HCT116 (cell line): ENCODE measurements around the gene RABGAP1. TPM values are rescaled to one million over a fixed set of nuclear protein-coding genes. Genes with fewer than 3 reads are reported as not detected.

Source experiments
- ATAC-seq: fragments of 200-7000 bp; cut with Tn5 transposase; 2 replicates; pipeline ENCODE4 v1.9.1; 2020; ENCODE audit warnings: mild to moderate bottlenecking, moderate library complexity
- BruUV-seq: library from RNA; stranded (reverse); fragments of 400-500 nt; replicated peaks from 2 replicates; lab custom pipeline; 2021; lab: Mats Ljungman, UMichigan
- CTCF ChIA-PET: fragments of 300-600 bp; sonication (Branson Sonifier 250); formaldehyde crosslinking; loops from one replicate; lab custom pipeline; 2021; ENCODE audit warnings: antibody characterized with exemption; lab: Charles Lee
- POLR2A ChIA-PET: fragments of 300-600, 350-600 bp; sonication (Branson Sonifier 250); formaldehyde crosslinking; loops from one replicate; lab custom pipeline; 2021; ENCODE audit warnings: antibody characterized with exemption; lab: Charles Lee
- RAD21 ChIA-PET, 2 experiments: fragments of 300-600 bp; sonication (Branson Sonifier 250); formaldehyde crosslinking; loops; one replicate each; lab custom pipeline; 2023; ENCODE audit warnings: low total read pairs in 2 of 2; ENCODE audit not compliant: uncharacterized antibody in 2 of 2, unreplicated experiment in 2 of 2, low non-redundant PET in 1 of 2; lab: Charles Lee
- DNase-seq: peaks from one replicate; pipeline ENCODE4 v3.0.0-alpha.2; 2010; ENCODE audit warnings: low read depth, low spot score
- H2AFZ ChIP-seq: fragments of 200-600 bp; shearing (Covaris generic), sonication (generic); 2 replicates; pipeline ENCODE4 v1.6.1; 2017; ENCODE audit warnings: low read depth, mixed run types, mixed read lengths, antibody characterized with exemption, low read length; ENCODE audit not compliant: poor library complexity, severe bottlenecking
- H3K27ac ChIP-seq: 2 replicates; pipeline ENCODE4 v1.5.1; 2012; ENCODE audit warnings: low read depth, low read length
- H3K27me3 ChIP-seq: fragments of 200-600 bp; sonication (generic); 2 replicates; pipeline ENCODE4 v1.6.1; 2016; ENCODE audit warnings: mixed run types, low read length, mixed read lengths; ENCODE audit not compliant: insufficient read depth
- H3K36me3 ChIP-seq, 2 experiments: fragments of 200-500 bp in 1 of 2; fragments of 200-600 bp in 1 of 2; sonication (Bioruptor generic) in 1 of 2; sonication (generic) in 1 of 2; 2 replicates each; pipeline versions ENCODE4 v1.5.1 to v1.6.1; 2014 to 2016; ENCODE audit warnings: low read length in 2 of 2, inconsistent platforms in 1 of 2, mixed read lengths in 1 of 2, mixed run types in 1 of 2; ENCODE audit not compliant: insufficient read depth in 2 of 2, control insufficient read depth in 1 of 2
- H3K4me1 ChIP-seq, 2 experiments: fragments of 200-600 bp in 1 of 2; sonication (generic) in 1 of 2; 2 replicates each; pipeline versions ENCODE4 v1.5.1 to v1.6.1; 2012 to 2017; ENCODE audit warnings: low read length in 2 of 2, inconsistent platforms in 1 of 2, mild to moderate bottlenecking in 1 of 2, mixed read lengths in 1 of 2, mixed run types in 1 of 2, moderate library complexity in 1 of 2; ENCODE audit not compliant: insufficient read depth in 2 of 2, control insufficient read depth in 1 of 2
- H3K4me2 ChIP-seq: fragments of 200-600 bp; sonication (generic); 2 replicates; pipeline ENCODE4 v1.6.1; 2017; ENCODE audit warnings: mixed run types, low read length, mixed read lengths
- H3K4me3 ChIP-seq, 2 experiments: fragments of 200-600 bp in 1 of 2; sonication (generic) in 1 of 2; replicated peaks in 1 of 2; 2 replicates each; pipeline ENCODE4 v1.5.1; 2011 to 2016; ENCODE audit warnings: low read length in 2 of 2, control low read depth in 1 of 2, low read depth in 1 of 2, mild to moderate bottlenecking in 1 of 2, mixed read lengths in 1 of 2, mixed run types in 1 of 2
- H3K79me2 ChIP-seq: fragments of 200-600 bp; sonication (generic); 2 replicates; pipeline ENCODE4 v1.6.1; 2017; ENCODE audit warnings: mild to moderate bottlenecking, mixed run types, low read length, moderate library complexity, mixed read lengths; ENCODE audit not compliant: insufficient read depth
- H3K9ac ChIP-seq: fragments of 200-600 bp; sonication (generic); 2 replicates; pipeline ENCODE4 v1.6.1; 2016; ENCODE audit warnings: low read length, mixed read lengths
- H3K9me2 ChIP-seq: fragments of 200-600 bp; sonication (generic), shearing (Covaris generic); 2 replicates; pipeline ENCODE4 v1.6.1; 2017; ENCODE audit warnings: mixed run types, mild to moderate bottlenecking, moderate library complexity; ENCODE audit not compliant: insufficient read depth
- H3K9me3 ChIP-seq, 2 experiments: fragments of 200-500 bp in 1 of 2; fragments of 200-600 bp in 1 of 2; sonication (Bioruptor generic) in 1 of 2; sonication (generic) in 1 of 2; 2 replicates each; pipeline ENCODE4 v1.6.1; 2014 to 2017; ENCODE audit warnings: low read length in 2 of 2, mixed read lengths in 2 of 2, inconsistent platforms in 1 of 2, low read depth in 1 of 2, mild to moderate bottlenecking in 1 of 2, mixed run types in 1 of 2, moderate library complexity in 1 of 2; ENCODE audit not compliant: control insufficient read depth in 1 of 2, insufficient read depth in 1 of 2
- H4K20me1 ChIP-seq: fragments of 200-600 bp; sonication (generic), shearing (Covaris generic); 2 replicates; pipeline ENCODE4 v1.6.1; 2017; ENCODE audit warnings: mixed run types, mild to moderate bottlenecking, moderate library complexity; ENCODE audit not compliant: insufficient read depth
- ATF3 ChIP-seq: IDR thresholded peaks from 2 replicates; pipeline ENCODE4 v1.6.1; 2012
- CBX3 ChIP-seq: IDR thresholded peaks from 2 replicates; pipeline ENCODE4 v1.6.1; 2012; ENCODE audit warnings: low read depth
- CEBPB ChIP-seq: IDR thresholded peaks from 2 replicates; pipeline ENCODE4 v1.6.1; 2012; ENCODE audit warnings: low read depth
- EGR1 ChIP-seq: IDR thresholded peaks from 2 replicates; pipeline ENCODE4 v1.6.1; 2012; ENCODE audit warnings: low read depth
- EZH2phosphoT487 ChIP-seq: fragments of 200-600 bp; IDR thresholded peaks from 2 replicates; pipeline ENCODE4 v1.6.1; 2018; ENCODE audit warnings: antibody characterized with exemption, borderline replicate concordance
- MAX ChIP-seq: IDR thresholded peaks from 2 replicates; pipeline ENCODE4 v1.6.1; 2012
- POLR2A ChIP-seq: IDR thresholded peaks from 2 replicates; pipeline ENCODE4 v1.7.0; 2011; ENCODE audit warnings: borderline replicate concordance; ENCODE audit not compliant: insufficient read depth, insufficient read length; ENCODE audit errors: extremely low read depth
- POLR2AphosphoS5 ChIP-seq: IDR thresholded peaks from 2 replicates; pipeline ENCODE4 v1.6.1; 2011; ENCODE audit warnings: mild to moderate bottlenecking, low read depth, low read length, moderate library complexity
- SIN3A ChIP-seq: IDR thresholded peaks from 2 replicates; pipeline ENCODE4 v1.6.1; 2012; ENCODE audit warnings: low read depth
- SRF ChIP-seq: IDR thresholded peaks from 2 replicates; pipeline ENCODE4 v1.6.1; 2012; ENCODE audit warnings: low read depth
- TCF7L2 ChIP-seq: IDR thresholded peaks from 2 replicates; pipeline ENCODE4 v1.7.0; 2011; ENCODE audit warnings: borderline replicate concordance, inconsistent platforms; ENCODE audit not compliant: insufficient read depth, insufficient read length; ENCODE audit errors: extremely low read depth
- YY1 ChIP-seq: IDR thresholded peaks from 2 replicates; pipeline ENCODE4 v1.6.1; 2011; ENCODE audit warnings: low read length, low read depth, moderate library complexity, mild to moderate bottlenecking; ENCODE audit not compliant: insufficient replicate concordance; ENCODE audit errors: extremely low read depth
- ZFX ChIP-seq: fragments of 450-650 bp; IDR thresholded peaks from 2 replicates; pipeline ENCODE4 v1.6.1; 2017
- ZNF274 ChIP-seq: fragments of 200-500 bp; sonication (Bioruptor generic); IDR thresholded peaks from 2 replicates; pipeline ENCODE4 v1.6.1; 2014; ENCODE audit warnings: mild to moderate bottlenecking, low read depth, low read length, inconsistent platforms
- intact Hi-C: fragments of 100-400 bp; cut with micrococcal nuclease; formaldehyde crosslinking; loops from 2 replicates; pipeline ENCODE4 v1.10.0; 2022
- total RNA-seq: library from RNA; stranded (reverse); gene quantifications from one replicate; pipeline ENCODE4 v1.2.1, GENCODE V29; 2021; ENCODE audit not compliant: unreplicated experiment

The RABGAP1 gene
- total RNA-seq, 1 experiment from 2014 or later, result 29.7 TPM

GRCh38 chr9:123138163-123138562, 197.3 kb downstream of the RABGAP1 start (continued):
- TF ChIP-seq ZNF274 (no peak), EGR1 (no peak), TCF7L2 (no peak), MAX (no peak), POLR2A (no peak), CBX3 (no peak), POLR2AphosphoS5 (no peak), YY1 (no peak), CEBPB (no peak), SRF (no peak)

- Histone ChIP-seq H2AFZ (no peak overlapping the region), H3K9me2 (no peaks in the 10 kb centered on the region), H3K9me3 (no peaks in the 10 kb centered on the region), H3K36me3 (no peaks in the 10 kb centered on the region), H4K20me1 (no peaks in the 10 kb centered on the region), H3K27ac (no peak overlapping the region), H3K4me2 (no peak overlapping the region), H3K79me2 (no peaks in the 10 kb centered on the region), H3K9ac (no peak overlapping the region), H3K4me1 (no peaks in the 10 kb centered on the region), H3K27me3 (no peaks in the 10 kb centered on the region), H3K4me3 (no peak overlapping the region)
- RAD21 ChIA-PET, result no interaction called here
- DNase-seq (no peak), ATAC-seq (no peak)
- intact Hi-C loops, result loop anchor here (10.0 kb wide), 1 partner anchor 1446 kb away; no protein-coding TSS in a partner anchor
- TF ChIP-seq SIN3A (no peak), ATF3 (no peak), YY1 (no peak), SRF (no peak), POLR2A (no peak), CEBPB (no peak), EZH2phosphoT487 (no peak), ZFX (no peak)
- BruUV-seq, result no TSS peak
- POLR2A ChIA-PET, result no interaction called here
- CTCF ChIA-PET, result no interaction called here
Measured at GRCh38 chr9:123149067-123149466, 208.2 kb downstream of the RABGAP1 start.
